DOHH2 (cell line): ENCODE measurements around the gene KCNK15.

Experiments used
- EZH2phosphoT487 ChIP-seq: fragments of 200-600 bp; sonication (generic); IDR thresholded peaks from 2 replicates; pipeline ENCODE4 v1.6.1; 2017; ENCODE audit warnings: borderline replicate concordance, mild to moderate bottlenecking, antibody characterized with exemption, low read length, moderate library complexity, mixed read lengths
- TF ChIP-seq, protein P1 (sequence below): fragments of 200-600 bp; sonication (generic); IDR thresholded peaks from one replicate; pipeline ENCODE4 v1.5.1; 2014; ENCODE audit warnings: antibody characterized with exemption, mild to moderate bottlenecking, low read depth, low read length; ENCODE audit not compliant: poor library complexity, severe bottlenecking

GRCh38 chr20:44743080-44743701 is 2.5 kb upstream of the KCNK15 start:
- TF ChIP-seq, protein P1, sequence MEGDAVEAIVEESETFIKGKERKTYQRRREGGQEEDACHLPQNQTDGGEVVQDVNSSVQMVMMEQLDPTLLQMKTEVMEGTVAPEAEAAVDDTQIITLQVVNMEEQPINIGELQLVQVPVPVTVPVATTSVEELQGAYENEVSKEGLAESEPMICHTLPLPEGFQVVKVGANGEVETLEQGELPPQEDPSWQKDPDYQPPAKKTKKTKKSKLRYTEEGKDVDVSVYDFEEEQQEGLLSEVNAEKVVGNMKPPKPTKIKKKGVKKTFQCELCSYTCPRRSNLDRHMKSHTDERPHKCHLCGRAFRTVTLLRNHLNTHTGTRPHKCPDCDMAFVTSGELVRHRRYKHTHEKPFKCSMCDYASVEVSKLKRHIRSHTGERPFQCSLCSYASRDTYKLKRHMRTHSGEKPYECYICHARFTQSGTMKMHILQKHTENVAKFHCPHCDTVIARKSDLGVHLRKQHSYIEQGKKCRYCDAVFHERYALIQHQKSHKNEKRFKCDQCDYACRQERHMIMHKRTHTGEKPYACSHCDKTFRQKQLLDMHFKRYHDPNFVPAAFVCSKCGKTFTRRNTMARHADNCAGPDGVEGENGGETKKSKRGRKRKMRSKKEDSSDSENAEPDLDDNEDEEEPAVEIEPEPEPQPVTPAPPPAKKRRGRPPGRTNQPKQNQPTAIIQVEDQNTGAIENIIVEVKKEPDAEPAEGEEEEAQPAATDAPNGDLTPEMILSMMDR: no peak
- TF ChIP-seq EZH2phosphoT487: no peak
